Mesendoderm (in vitro differentiated cells): Measurements from ENCODE around the gene RNF123.

Source experiments
- DNase-seq: peaks from one replicate; pipeline ENCODE4 v3.0.0; 2013
- H2AK5ac ChIP-seq: 2 replicates; pipeline ENCODE4 v1.6.1; 2013; ENCODE audit warnings: low read length, inconsistent platforms
- H2BK120ac ChIP-seq: 2 replicates; pipeline ENCODE4 v1.6.1; 2013; ENCODE audit warnings: low read depth, mild to moderate bottlenecking, low read length, moderate library complexity, mixed read lengths
- H2BK15ac ChIP-seq: replicated peaks from 2 replicates; pipeline ENCODE4 v1.6.1; 2013; ENCODE audit warnings: low read depth, mild to moderate bottlenecking, moderate library complexity
- H2BK5ac ChIP-seq: 2 replicates; pipeline ENCODE4 v1.6.1; 2013; ENCODE audit warnings: low read length, inconsistent platforms
- H3K18ac ChIP-seq: 2 replicates; pipeline ENCODE4 v1.6.1; 2013; ENCODE audit warnings: mild to moderate bottlenecking, low read length, mixed read lengths
- H3K23ac ChIP-seq: one replicate; pipeline ENCODE4 v1.6.1; 2013; ENCODE audit warnings: low read length
- H3K27ac ChIP-seq: 2 replicates; pipeline ENCODE4 v1.5.1; 2013; ENCODE audit warnings: low read depth, mild to moderate bottlenecking, inconsistent platforms, low read length, moderate library complexity
- H3K27me3 ChIP-seq: 2 replicates; pipeline ENCODE4 v1.6.1; 2013; ENCODE audit warnings: low read length, control low read depth, mild to moderate bottlenecking, inconsistent platforms; ENCODE audit not compliant: insufficient read depth, poor library complexity
- H3K36me3 ChIP-seq: 2 replicates; pipeline ENCODE4 v1.6.1; 2013; ENCODE audit warnings: low read length, inconsistent platforms; ENCODE audit not compliant: control insufficient read depth, insufficient read depth
- H3K4ac ChIP-seq: one replicate; pipeline ENCODE4 v1.6.1; 2013; ENCODE audit warnings: low read depth, mild to moderate bottlenecking, low read length, moderate library complexity
- H3K4me1 ChIP-seq: 2 replicates; pipeline ENCODE4 v1.6.1; 2013; ENCODE audit warnings: low read depth, low read length, inconsistent platforms; ENCODE audit not compliant: control insufficient read depth
- H3K4me2 ChIP-seq: 2 replicates; pipeline ENCODE4 v1.6.1; 2013; ENCODE audit warnings: low read length
- H3K4me3 ChIP-seq: 2 replicates; pipeline ENCODE4 v1.5.1; 2013; ENCODE audit warnings: mild to moderate bottlenecking, low read length
- H3K56ac ChIP-seq: one replicate; pipeline ENCODE4 v1.6.1; 2013; ENCODE audit warnings: low read length
- H3K79me1 ChIP-seq: 2 replicates; pipeline ENCODE4 v1.6.1; 2013; ENCODE audit warnings: low read length, inconsistent platforms
- H3K79me2 ChIP-seq: 2 replicates; pipeline ENCODE4 v1.6.1; 2013; ENCODE audit warnings: mild to moderate bottlenecking, low read length; ENCODE audit not compliant: control insufficient read depth, insufficient read depth
- H3K9ac ChIP-seq: 2 replicates; pipeline ENCODE4 v1.6.1; 2013; ENCODE audit warnings: low read length, inconsistent platforms
- H4K5ac ChIP-seq: one replicate; pipeline ENCODE4 v1.6.1; 2013; ENCODE audit warnings: low read length
- H4K8ac ChIP-seq: one replicate; pipeline ENCODE4 v1.6.1; 2013; ENCODE audit warnings: low read depth, mild to moderate bottlenecking, control low read depth, low read length, moderate library complexity
- WGBS: extraction: QIAGEN DNeasy Blood & Tissue Kit; methylation state at CpG from one replicate; pipeline ENCODE4 v1.1.7; 2013; ENCODE audit warnings: low lambda C conversion rate, missing lambda C conversion rate; ENCODE audit not compliant: insufficient coverage; ENCODE audit errors: extremely low coverage; 5-methylcytosine and 5-hydroxymethylcytosine counted together

Gene RNF123

DNA sequence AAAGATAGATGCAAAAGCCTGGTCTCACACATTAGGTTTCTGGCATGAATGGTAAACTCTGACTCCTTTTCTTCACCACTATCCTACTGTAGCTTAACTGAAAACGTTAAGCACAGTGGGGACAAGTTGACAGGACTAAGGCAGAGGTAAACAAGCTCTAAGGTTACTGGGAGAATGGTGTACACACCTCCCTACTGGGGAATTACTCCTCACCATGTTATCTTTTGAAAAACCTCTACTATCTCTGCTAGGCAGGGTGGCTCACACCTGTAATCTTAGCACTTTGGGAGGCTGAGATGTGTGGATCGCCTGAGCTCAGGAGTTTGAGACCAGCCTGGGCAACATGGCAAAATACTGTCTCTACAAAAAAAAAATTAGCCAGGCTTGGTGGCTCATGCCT, 67.8 kb downstream of the RNF123 start:
- peaks cover 17% of the 10 kb centered on the region for H3K79me2 ChIP-seq
- H3K4ac ChIP-seq: no peak overlapping the region
- no peak overlapping the region for H3K56ac ChIP-seq
- no peak overlapping the region for H3K18ac ChIP-seq
- no peaks in the 10 kb centered on the region for H3K27me3 ChIP-seq
- H3K23ac ChIP-seq: no peak overlapping the region
- no CpG with 5 or more reads among the region's 2 CpGs for WGBS
- H3K4me1 ChIP-seq: no peaks in the 10 kb centered on the region
- no peak overlapping the region for H3K27ac ChIP-seq
- H4K8ac ChIP-seq: no peak overlapping the region
- peaks cover 19% of the 10 kb centered on the region for H3K79me1 ChIP-seq
- H3K4me2 ChIP-seq: no peak overlapping the region
- DNase-seq: peak; percentile 70
- no peaks in the 10 kb centered on the region for H3K36me3 ChIP-seq
- no peak overlapping the region for H2AK5ac ChIP-seq
- no peak overlapping the region for H2BK5ac ChIP-seq
- H4K5ac ChIP-seq: no peak overlapping the region
- H2BK120ac ChIP-seq: no peak overlapping the region
- no peak overlapping the region for H2BK15ac ChIP-seq
- H3K4me3 ChIP-seq: no peak overlapping the region
- no peak overlapping the region for H3K9ac ChIP-seq

DNA sequence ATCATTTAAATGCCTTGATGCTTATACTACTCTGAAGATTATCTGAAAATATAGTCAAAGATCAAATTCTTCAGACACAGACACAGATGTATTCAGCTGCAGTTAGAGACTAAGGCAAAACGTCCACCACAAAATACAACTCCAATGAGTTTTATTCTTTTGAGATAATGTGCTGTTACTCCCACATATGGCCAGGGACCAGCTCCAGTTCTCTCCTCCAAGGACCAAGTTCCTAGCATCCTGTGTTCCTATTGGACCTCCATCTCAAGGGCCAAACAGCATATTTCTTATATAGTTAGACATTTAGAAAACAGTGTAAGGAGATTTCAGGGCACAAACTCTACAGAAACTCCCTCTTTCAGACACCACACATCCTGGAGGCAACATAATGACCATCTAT, 69.9 kb downstream of the RNF123 start:
- Histone ChIP-seq H3K79me2 (peaks cover 14% of the 10 kb centered on the region), H3K56ac (no peak overlapping the region), H3K79me1 (peaks cover 17% of the 10 kb centered on the region), H2AK5ac (no peak overlapping the region), H3K27me3 (no peaks in the 10 kb centered on the region), H3K27ac (no peak overlapping the region), H3K4me3 (no peak overlapping the region), H3K23ac (no peak overlapping the region), H3K36me3 (no peaks in the 10 kb centered on the region), H2BK5ac (no peak overlapping the region), H3K4ac (no peak overlapping the region), H4K8ac (no peak overlapping the region), H3K18ac (no peak overlapping the region), H4K5ac (no peak overlapping the region), H2BK120ac (no peak overlapping the region), H3K4me2 (no peak overlapping the region), H3K9ac (no peak overlapping the region), H3K4me1 (no peaks in the 10 kb centered on the region), H2BK15ac (no peak overlapping the region)
- DNase-seq: no peak
- WGBS: no CpG with 5 or more reads among the region's 1 CpG

DNA sequence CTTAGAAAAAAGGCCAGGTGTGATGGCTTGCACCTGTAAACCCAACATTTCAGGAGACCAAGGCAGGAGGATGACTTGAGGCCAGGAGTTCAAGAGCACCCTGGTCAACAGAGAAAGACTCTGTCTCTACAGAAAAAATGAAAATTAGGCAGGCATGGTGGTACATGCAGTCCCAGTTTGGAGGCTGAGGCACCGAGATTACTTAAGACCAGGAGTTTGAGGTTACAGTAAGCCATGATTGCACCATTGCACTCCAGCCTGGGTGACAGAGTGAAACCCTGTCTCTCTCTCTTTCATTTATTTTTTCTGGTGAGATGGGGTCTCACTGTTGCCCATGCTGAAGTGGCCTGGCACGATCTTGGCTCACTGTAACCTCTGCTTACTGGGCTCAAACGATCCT, 72.3 kb downstream of the RNF123 start:
- Histone ChIP-seq H3K79me2 (peaks cover 10% of the 10 kb centered on the region), H3K27me3 (no peaks in the 10 kb centered on the region), H3K4me3 (no peak overlapping the region), H3K9ac (no peak overlapping the region), H2BK120ac (no peak overlapping the region), H4K8ac (no peak overlapping the region), H3K4ac (no peak overlapping the region), H3K56ac (no peak overlapping the region), H2BK15ac (no peak overlapping the region), H2BK5ac (no peak overlapping the region), H3K27ac (no peak overlapping the region), H2AK5ac (no peak overlapping the region), H3K4me1 (no peaks in the 10 kb centered on the region), H3K23ac (no peak overlapping the region), H3K79me1 (peaks cover 12% of the 10 kb centered on the region), H4K5ac (no peak overlapping the region), H3K36me3 (no peaks in the 10 kb centered on the region), H3K18ac (no peak overlapping the region), H3K4me2 (no peak overlapping the region)
- no peak for DNase-seq
- no CpG with 5 or more reads among the region's 3 CpGs for WGBS

DNA sequence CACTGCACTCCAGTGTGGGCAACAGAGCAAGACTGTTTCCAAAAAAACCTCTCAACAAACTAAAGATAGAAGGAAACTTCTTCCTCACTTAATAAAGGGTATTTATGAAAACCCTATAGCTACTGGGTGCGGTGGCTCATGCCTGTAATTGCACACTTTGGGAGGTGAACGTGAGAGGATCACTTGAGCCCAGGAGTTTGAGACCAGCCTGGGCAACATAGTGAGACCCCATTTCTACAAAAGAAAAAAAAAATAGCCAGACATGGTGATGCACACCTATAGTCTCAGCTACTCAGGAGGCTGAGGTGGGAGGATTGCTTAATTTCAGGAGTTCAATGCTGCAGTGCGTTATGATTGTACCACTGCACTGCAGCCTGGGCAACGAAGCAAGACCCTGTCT, 74.6 kb downstream of the RNF123 start:
- no peak overlapping the region for H2BK15ac ChIP-seq
- no peak overlapping the region for H4K5ac ChIP-seq
- H2BK5ac ChIP-seq: no peak overlapping the region
- no CpG with 5 or more reads among the region's 4 CpGs for WGBS
- H3K4ac ChIP-seq: no peak overlapping the region
- H3K4me1 ChIP-seq: no peaks in the 10 kb centered on the region
- H3K27me3 ChIP-seq: no peaks in the 10 kb centered on the region
- H3K27ac ChIP-seq: no peak overlapping the region
- DNase-seq: no peak
- H2AK5ac ChIP-seq: no peak overlapping the region
- no peak overlapping the region for H2BK120ac ChIP-seq
- no peak overlapping the region for H3K23ac ChIP-seq
- H3K79me1 ChIP-seq: peaks cover 5% of the 10 kb centered on the region
- peaks cover 7% of the 10 kb centered on the region for H3K79me2 ChIP-seq
- H3K9ac ChIP-seq: no peak overlapping the region
- no peaks in the 10 kb centered on the region for H3K36me3 ChIP-seq
- no peak overlapping the region for H3K18ac ChIP-seq
- no peak overlapping the region for H4K8ac ChIP-seq
- no peak overlapping the region for H3K56ac ChIP-seq
- H3K4me2 ChIP-seq: no peak overlapping the region
- no peak overlapping the region for H3K4me3 ChIP-seq

DNA sequence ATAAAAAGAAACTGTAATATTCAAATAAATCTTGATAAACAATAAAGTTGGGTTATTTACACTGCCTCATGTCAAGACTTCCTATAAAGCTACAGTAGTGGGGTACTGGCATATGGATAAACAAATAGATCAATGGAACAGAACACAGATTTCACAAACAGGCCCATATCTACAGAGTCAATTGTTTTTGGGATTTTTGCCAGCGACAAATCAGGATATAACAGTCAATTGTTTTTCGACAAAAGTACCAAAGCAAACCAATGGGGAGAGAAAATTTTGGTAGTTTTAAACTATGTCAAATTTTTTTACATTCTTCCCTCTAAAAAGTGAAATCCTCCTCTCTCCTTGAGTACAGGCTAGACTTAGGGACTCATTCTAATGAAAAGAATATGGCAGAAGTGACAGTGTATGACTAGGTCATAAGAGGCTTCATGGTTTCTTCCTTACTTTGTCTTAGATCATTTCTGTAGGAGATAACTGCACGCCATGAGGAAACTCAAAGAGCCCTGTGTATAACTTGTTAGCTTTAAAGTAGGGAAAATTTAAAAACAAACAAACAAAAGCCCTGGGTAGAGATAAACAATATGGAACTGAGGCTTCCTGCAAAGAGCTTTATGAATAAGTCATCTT, 80.0 kb downstream of the RNF123 start:
- no peak overlapping the region for H3K4me2 ChIP-seq
- H2BK5ac ChIP-seq: no peak overlapping the region
- H2BK15ac ChIP-seq: no peak overlapping the region
- H3K9ac ChIP-seq: no peak overlapping the region
- H3K18ac ChIP-seq: no peak overlapping the region
- no peak overlapping the region for H4K5ac ChIP-seq
- no peaks in the 10 kb centered on the region for H3K4me1 ChIP-seq
- H3K23ac ChIP-seq: no peak overlapping the region
- DNase-seq: no peak
- no peaks in the 10 kb centered on the region for H3K27me3 ChIP-seq
- H3K56ac ChIP-seq: no peak overlapping the region
- H3K4me3 ChIP-seq: no peak overlapping the region
- H3K27ac ChIP-seq: no peak overlapping the region
- no peak overlapping the region for H2BK120ac ChIP-seq
- H3K36me3 ChIP-seq: no peaks in the 10 kb centered on the region
- H4K8ac ChIP-seq: no peak overlapping the region
- H2AK5ac ChIP-seq: no peak overlapping the region
- H3K79me2 ChIP-seq: peaks cover 14% of the 10 kb centered on the region
- WGBS: no CpG with 5 or more reads among the region's 3 CpGs
- H3K79me1 ChIP-seq: peaks cover 4% of the 10 kb centered on the region
- no peak overlapping the region for H3K4ac ChIP-seq

DNA sequence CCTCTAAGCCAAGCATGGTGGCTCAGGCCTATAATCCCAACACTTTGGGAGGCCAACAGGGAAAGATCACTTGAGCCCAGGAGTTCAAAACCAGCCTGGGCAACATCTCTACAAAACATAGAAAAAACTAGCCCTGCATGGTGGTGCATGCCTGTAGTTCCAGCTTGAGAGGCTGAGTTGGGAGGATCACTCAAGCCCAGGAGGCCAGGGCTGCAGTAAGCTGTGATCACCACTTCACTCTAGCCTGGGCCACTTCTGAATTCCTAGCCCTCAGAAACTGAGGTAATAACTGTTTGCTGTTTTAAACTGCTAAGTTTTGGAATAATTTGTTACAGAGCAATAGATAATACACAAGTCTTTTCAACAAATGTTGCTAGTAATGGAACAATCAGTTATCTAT, 80.6 kb downstream of the RNF123 start:
- no peak overlapping the region for H3K27ac ChIP-seq
- no peak for DNase-seq
- H3K4me1 ChIP-seq: no peaks in the 10 kb centered on the region
- H3K9ac ChIP-seq: no peak overlapping the region
- no peak overlapping the region for H2AK5ac ChIP-seq
- H3K27me3 ChIP-seq: no peaks in the 10 kb centered on the region
- H2BK5ac ChIP-seq: no peak overlapping the region
- no peaks in the 10 kb centered on the region for H3K36me3 ChIP-seq
- no peak overlapping the region for H3K56ac ChIP-seq
- no peak overlapping the region for H2BK120ac ChIP-seq
- H3K79me1 ChIP-seq: peaks cover 4% of the 10 kb centered on the region
- no peak overlapping the region for H3K4ac ChIP-seq
- no peak overlapping the region for H4K5ac ChIP-seq
- H3K18ac ChIP-seq: no peak overlapping the region
- peaks cover 12% of the 10 kb centered on the region for H3K79me2 ChIP-seq
- no peak overlapping the region for H3K4me3 ChIP-seq
- H2BK15ac ChIP-seq: no peak overlapping the region
- H4K8ac ChIP-seq: no peak overlapping the region
- H3K23ac ChIP-seq: no peak overlapping the region
- H3K4me2 ChIP-seq: no peak overlapping the region
